HG02798 (cell line): ENCODE measurements around the gene SARDH.
"Not testable (repeated sequence)": the region's sequence is repeated elsewhere in the genome, so short reads cannot be mapped to it uniquely, and the experiment has no call there.

Experiments used
- ATAC-seq: cut with Tn5 transposase; IDR thresholded peaks from one replicate; pipeline ENCODE4 v1.9.1; 2021; ENCODE audit warnings: mild to moderate bottlenecking; ENCODE audit not compliant: unreplicated experiment, poor library complexity

SARDH gene

DNA sequence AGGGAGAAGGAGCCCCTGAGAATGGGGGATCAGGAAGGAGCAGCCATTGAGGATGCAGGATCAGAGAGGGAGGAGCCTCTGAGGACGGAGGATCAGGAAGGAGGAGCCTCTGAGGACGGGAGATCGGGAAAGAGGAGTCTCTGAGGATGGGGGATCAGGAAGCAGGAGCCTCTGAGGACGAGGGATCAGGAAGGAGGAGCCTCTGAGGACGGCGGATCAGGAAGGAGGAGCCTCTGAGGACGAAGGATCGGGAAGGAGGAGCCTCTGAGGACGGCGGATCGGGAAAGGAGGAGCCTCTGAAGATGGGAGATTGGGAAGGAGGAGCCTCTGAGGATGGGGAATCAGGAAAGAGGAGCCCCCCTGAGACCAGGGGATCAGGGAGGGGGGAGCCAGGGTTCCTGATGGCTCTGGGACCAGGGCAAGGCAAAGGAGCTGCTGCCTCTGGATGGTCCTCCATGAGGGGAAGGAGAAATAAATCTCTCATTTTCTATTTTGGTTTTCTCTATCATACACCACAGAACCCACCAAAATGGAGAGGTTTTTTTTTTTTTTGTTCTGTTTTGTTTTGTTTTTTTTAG, 22.6 kb upstream of the SARDH start:
- ATAC-seq, result no peak

DNA sequence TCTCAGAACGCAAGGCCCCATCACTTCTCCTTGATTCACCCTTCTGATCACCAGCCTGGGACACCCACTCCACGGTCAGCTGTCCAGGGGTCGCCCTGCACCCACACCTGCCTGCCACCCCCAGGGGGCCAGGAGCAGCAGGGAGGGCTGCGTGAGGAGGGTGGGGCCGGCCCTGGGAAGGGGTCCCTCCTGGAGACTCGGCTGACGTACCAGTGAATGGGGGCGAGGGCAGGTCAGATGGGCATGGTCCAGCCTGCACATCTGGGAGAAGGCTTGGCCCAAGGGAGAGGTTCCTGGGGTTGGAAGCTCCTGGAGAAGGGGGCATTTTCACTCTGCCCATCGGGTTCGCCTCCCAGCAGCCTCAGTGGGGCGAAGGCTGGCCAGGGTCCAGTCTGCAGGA, 21.8 kb upstream of the SARDH start:
- ATAC-seq, result no peak

DNA sequence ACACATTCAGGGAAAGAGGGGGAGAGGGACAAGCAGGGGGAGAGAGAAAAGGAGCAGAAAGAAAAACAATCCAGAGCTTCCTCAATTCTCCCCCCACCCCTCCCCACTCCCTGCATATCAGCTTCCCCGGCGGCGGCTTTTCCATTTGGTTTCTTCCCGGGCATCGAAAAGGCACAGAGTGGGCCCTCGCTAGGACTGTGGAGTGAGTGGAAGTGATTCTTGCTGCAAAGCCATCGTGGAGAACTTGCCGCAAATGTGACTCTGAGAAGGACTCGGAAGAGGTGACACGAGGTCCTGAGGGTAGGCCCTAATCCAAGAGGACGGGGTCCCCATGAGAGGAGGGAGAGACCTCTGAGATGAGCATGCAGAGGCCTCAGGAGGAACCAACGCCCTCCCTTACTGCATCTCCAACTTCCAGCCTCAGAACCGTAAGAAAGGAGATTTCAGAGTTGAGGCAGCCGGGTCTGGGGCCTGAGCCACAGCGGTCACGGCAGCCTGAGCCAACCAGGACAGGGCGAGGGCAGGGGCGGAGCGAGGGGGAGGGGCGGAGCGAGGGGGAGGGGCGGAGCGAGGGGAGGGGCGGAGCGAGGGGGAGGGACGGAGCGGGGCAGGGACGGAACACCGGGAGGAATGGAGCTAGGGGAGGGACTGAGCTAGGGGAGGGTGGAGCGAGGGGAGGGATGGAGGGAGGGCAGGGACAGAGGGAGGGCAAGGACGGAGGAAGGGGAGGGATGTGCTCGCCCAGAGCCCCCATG, 21.2 kb upstream of the SARDH start:
- no peak for ATAC-seq

DNA sequence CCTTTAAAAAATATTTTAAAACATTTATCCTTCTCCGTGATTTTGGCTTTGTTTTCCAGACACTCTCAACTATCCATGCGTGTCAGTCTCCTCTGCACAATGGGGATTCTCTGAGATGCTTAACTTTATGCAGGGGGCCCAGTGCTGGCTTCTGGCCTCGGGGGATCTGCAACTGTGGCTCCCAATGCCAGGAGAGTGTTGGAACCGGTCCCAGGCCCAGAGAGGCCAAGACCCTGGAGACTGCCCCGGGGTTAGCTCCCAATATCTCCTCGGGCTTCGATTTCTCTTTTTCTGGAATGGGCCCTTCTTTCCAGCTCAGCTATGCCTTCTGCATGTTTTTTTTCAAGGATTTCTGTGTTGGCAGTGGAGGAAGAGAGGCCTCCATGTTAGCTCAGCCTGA, 20.1 kb upstream of the SARDH start:
- ATAC-seq, result no peak

DNA sequence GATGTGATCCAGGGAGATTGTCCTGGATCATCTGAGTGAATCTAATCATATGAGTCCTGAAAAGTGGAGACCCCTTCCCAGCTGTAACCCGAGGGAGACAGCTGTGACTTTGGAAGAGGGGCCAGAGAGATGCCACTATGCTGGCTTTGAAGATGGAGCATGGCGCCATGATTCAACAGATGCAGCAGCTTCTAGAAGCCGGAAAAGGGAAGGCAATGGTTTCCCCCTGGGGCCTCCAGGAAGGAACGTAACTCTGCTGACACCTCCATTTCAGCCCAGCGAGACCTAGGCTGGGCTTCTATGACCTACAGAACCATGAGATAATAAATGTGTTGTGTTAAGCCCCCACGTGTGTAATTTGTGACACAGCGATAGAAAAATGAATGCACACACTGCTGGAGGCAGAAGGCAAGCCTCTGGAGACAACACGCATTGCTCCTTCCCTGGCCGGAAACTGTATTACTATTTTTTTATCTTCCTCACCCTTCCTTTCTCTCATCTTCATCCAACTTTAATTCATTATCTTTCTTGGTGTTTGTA, 16.6 kb upstream of the SARDH start:
- no peak for ATAC-seq

DNA sequence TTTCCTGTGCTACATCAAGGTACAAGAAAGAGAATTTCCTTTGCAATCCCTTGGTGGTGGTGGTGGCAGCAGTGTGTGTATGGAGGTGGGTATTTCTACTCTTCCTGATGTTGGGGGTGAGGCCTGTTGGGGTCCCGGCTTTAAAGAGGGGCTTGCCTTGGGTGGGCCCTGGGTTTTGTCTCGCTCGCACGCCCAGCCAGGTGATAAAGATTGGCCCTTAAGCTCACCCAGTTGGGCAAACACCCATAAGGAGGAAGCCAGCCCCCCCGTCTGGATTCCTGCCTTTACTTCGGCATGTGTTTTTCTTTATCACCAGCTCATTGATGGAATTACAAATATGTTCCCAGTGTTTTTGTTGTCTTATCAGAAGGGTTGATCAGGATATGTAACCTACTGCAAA, 16.0 kb upstream of the SARDH start:
- ATAC-seq, result no peak

DNA sequence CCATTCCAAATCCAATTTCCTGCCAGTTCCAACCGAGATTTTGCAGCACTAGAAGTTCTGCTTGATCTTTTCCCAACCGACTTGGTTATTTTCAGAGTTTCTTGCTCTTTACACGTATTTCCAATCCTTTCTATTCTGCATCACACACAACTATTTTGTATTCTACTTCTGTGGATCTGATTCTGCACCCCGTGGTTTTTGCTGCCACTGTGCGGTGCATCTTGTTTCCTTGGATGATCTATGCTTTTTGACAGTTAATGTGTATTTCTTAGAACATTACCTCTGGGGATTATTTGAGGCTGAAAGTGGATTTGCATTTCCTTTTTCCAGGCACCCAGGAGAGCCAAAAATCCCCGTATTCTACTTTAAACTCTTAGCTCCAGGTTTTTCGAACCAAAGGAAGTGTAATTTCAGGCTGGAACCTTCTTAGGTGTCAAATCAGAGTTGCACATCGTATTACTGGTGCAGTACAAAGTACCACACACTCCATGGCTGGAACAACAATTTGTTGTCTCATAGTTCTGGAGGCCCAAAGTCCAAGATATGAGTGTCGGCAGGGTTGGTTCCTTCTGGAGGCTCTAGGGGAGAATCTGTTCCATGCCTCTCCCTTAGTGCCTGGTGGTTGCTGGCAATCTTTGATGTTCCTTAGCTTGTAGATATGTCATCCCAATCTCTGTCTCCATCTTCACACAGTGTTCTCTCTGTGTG, 14.7 kb upstream of the SARDH start:
- ATAC-seq, result no peak

DNA sequence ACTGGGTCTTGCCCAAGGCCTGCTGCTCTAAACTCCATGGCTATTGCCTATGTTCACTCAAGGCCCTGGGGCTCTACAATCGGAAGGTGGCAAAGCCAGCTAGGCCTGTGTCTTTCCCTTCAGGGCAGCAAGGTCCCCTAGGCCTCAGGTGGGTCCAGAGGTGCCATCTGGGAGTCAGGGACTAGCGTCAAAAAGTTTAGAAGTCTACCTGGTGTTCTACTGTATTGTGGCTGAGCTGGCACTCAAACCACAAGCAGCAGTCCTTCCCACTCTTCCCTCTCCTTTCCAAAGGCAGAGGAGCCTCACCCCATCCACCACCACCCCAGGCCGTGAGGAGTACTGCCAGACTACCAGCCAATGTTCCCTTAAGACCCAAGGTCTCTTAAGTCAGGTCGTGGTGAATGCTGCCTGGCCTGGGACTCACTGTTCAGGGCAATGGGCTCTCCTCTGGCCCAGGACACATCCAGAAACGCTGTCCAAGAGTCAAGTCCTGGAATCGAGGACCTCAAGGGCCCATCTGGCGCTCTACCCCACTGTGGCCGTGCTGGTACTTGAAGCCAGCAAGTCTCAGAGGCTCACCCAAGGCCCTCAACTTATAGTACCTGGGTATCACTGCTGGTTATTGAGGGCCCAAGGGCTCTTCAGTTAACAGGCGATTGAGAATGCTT, 13.0 kb upstream of the SARDH start:
- ATAC-seq, result no peak

DNA sequence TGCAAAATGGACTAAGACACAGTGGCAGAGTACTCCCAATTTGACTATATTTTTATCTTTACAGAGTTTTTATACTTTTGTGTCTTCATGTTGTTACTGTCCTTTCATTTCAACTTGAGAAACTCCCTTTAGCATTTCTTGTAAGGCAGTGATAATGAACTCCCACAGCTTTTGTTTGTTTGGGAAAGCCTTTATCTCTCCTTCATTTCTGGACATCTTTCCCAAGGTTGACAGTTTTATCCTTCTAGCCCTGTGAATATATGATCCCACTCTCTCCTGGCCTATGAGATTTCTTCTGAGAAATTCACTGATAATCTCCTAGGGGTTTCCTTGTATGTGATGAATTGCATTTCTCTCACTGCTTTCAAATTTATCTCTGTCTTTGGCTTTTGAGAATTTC, 9.2 kb upstream of the SARDH start:
- no peak for ATAC-seq

DNA sequence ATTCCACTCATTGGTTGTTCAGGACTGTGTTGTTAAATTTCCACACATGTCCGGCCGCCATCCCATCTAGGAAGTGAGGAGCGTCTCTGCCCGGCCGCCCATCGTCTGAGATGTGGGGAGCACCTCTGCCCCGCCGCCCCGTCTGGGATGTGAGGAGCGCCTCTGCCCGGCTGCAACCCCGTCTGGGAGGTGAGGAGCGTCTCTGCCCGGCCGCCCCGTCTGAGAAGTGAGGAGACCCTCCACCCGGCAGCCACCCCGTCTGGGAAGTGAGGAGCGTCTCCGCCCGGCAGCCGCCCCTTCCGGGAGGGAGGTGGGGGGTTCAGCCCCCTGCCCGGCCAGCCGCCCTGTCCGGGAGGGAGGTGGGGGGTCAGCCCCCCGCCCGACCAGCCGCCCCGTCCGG, 6.4 kb upstream of the SARDH start:
- ATAC-seq, result not testable (repeated sequence)

DNA sequence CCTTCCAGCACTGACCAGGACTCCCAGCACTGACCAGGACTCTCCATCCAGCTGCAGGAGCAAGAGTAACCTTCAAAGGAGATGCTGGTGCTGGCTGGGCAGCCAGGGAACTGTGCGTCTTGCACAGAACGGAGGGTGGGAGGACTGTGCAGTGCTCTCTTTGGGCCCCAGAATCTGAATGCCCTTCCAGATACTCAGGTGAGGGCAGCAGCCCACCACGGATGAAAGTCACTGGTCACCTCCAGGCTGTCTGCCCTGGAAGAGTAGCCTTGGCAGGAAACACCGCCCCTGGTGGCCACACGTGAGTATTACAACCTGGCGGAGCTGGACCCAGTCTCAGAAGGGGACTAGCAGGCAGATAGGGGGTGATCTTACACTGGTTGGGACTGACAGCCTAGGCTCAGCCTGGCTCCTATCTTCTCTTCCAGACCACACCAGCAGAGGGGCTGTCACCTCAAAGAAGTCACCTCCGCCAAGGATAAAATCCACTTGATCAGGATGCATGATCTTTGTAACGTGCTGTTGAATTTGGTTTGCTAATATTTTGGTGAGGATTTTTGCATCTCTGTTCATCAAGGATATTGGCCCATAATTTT, 4.8 kb upstream of the SARDH start:
- no peak for ATAC-seq

DNA sequence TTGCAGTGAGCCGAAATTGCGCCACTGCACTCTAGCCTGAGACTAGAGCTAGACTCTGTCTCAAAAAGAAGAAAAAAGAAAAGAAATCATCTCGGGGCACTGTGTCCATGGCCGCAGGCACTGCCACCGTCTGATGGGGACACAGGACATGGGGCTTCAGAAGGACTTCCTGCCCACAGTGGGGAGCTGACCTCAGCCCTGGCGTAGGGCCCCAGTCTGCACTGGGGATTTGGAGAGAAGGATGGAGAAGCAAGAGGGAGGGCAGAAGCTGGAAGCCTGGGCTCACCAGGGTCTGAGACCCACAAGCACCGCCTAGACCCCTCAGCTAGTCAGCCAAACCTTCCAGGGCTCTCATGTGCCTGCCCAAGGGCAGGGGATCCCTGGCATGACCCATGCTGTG, 4.1 kb upstream of the SARDH start:
- ATAC-seq, result no peak

DNA sequence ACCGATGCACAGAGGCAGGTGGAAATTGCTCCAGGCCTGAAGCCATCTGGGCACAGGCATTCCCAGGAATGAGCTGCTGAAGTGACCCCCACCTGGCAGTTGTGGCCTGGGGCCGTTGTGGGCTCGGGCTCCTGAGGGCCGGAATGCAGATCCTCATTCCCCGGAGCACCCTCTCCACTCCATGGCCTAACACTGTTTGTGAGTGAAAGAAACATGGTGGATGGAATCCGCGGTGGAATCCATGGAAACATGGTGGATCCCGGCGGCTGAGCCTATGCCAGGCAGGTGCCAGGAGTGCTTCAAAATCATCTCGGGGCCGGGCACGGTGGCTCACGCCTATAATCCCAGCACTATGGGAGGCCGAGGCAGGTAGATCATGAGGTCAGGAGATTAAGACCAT, 3.6 kb upstream of the SARDH start:
- ATAC-seq, result no peak

DNA sequence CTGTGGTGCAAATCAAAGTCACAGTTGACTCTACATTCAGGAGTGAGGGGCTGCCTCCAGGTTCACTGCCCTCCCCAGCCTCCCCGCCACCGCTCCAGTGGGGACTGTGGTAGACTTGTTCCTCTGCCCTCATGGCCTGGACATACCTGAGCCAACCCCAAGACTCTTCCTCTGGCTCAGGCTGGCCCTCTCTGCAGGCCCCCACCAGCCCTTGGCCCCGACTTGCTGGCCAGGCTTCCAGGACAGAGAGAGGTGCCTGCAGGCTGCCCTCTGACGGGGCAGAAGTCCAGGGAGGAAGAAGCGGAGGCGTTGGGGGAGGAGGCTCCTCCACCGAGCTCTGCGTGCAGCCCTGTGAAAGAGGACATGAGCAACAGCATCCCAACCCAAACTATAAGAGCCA, 2.8 kb upstream of the SARDH start:
- no peak for ATAC-seq

DNA sequence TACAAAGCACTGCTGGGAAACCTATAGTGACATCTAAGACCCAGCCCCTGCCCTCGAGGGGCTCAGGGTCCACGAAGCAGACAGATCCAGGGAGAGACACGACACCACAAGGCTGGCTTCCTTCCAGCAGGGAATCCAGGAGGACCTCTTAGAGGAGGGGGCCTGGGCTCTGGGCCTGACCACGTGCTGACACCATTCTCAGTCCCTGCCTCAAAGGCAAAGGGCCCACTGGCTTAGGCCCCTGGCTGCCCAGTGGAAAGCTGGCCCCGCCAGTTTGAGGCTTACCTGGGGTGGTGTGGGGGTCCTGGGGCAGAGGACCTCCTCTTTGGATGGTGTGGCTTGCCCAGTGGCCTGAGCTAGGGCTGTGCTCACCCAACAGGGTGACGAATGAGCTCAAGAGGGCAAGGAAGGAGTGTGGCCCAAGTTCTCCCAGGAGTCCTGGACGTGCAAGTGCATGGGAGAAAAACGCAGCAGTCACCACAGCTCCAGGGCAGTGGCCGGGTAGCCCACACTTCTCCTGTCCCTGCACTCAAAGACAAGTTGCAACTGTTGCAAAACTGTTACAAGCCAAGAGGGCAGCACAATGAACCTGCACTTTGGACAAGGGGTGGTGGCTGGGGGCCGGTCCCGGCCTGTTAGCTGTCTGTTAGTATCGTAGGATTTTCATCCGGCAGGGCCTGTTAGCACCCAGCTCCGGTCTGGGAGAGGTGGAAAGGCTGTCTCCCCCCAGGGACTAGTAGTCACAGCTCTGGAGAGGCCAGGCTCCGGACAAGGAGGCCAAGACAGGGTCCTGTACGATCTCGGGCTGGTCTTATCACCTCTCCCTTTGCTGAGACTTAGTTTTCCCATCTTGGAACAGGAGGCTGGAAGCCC, 1.5 kb upstream of the SARDH start:
- no peak for ATAC-seq

DNA sequence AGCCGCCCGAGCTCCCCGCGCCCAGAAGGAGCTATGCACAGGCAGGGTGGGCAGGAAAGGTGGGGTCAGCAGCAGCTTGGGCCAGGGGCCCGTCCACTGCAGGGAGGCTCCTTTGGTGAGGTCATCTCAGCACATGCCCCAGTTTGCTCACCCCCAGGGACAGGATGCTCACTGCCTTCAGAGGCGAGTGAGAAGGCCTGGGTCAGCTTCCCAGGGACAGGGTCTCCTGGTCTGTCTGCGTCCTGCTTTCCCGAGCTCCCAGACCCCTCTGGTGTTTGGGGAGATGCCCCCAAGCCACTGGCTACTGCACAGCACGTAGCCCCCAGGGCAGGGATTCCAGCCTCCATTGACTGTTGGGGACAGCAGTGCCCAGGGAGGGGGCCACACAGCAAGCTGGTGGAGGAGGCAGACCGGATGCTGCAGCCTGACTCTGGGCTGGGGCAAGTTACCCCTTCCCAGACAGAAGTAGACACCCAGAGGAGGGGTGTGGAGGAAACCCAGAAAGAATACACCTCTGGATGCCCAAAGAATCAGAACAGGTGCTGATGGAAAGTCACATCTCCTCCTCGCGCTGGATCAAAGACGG, 581 bp upstream of the SARDH start:
- no peak for ATAC-seq

DNA sequence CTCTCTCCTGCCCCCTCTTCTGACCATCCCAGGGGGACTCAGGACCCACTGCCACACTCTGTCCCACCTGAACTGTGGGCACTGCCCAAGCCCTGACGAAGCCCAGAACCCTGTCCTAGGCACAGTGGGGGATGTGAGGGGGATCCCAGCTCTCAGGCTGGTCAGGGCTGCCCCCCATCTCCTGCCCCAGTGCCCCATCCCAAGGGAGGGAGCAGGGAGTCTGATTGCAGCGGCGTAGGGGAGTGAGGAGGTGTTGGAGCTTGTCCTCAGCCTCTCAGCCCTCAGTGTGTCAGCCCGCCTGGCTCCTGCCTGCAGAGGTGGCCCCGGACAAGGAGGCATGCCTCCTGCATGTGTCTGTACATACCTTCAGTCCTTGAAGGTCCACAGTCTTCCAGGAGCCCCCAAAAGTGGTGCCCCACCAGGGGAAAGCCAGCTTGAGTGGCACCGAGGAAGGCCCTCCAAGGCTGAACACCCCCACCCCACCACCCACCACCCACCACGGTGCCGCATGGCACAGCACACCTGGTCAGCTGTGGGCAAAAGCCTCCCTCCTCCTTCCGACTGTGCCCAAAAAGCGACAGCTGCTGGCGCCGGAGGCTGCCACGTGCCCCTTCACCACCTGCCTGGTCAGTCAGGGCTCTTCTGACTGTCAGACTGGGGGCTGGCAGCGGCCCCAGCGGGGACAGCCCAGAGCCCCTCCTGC, 930 bp downstream of the SARDH start:
- no peak for ATAC-seq

DNA sequence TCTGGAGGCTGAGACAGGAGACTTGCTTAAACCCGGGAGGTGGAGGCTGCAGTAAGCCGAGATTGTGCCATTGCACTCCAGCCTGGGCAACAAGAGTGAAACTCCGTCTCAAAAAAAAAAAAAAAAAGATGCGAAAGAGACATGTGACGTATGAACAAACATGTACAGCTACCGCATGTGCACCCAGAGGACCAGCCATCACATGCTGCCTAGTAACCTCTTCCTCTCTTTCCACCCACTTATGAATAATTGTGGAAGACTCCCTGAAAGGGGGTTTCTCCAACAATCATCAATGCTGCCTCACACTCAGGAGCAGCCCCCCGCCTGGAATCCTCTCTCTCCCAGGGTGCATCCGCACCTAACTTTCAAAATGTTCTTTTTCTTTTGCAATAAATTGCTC, 2.2 kb downstream of the SARDH start:
- ATAC-seq, result no peak

DNA sequence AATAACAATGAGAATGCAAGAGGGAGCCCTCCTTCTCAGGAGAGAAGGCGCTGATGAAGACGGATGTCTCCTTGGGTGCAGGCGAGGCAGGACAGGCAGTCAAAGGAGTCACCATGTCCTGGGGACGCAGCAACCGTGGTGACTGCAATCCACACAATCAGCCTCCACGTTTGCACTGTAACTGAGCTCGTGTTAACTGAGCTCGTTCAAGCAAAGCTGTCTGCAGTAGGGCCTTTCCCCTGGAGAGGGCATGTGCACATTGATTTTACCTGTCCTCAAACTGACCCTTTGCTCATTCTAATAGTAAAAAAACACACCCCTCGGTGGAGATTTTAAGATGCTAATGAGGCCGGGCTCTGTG, 2.8 kb downstream of the SARDH start:
- ATAC-seq, result no peak
